GM23248 (cell line): Measurements from ENCODE around the gene ACTN1.

Experiments used
- EZH2 ChIP-seq: fragments of 200-600 bp; sonication (generic); IDR thresholded peaks from 2 replicates; pipeline ENCODE4 v1.6.1; 2018; ENCODE audit warnings: antibody characterized with exemption, mild to moderate bottlenecking; ENCODE audit not compliant: insufficient read depth, poor library complexity, severe bottlenecking
- EZH2phosphoT487 ChIP-seq: fragments of 200-600 bp; sonication (generic); IDR thresholded peaks from 2 replicates; pipeline ENCODE4 v1.6.1; 2018; ENCODE audit warnings: antibody characterized with exemption, moderate library complexity, mild to moderate bottlenecking, low read depth; ENCODE audit not compliant: insufficient read depth

DNA sequence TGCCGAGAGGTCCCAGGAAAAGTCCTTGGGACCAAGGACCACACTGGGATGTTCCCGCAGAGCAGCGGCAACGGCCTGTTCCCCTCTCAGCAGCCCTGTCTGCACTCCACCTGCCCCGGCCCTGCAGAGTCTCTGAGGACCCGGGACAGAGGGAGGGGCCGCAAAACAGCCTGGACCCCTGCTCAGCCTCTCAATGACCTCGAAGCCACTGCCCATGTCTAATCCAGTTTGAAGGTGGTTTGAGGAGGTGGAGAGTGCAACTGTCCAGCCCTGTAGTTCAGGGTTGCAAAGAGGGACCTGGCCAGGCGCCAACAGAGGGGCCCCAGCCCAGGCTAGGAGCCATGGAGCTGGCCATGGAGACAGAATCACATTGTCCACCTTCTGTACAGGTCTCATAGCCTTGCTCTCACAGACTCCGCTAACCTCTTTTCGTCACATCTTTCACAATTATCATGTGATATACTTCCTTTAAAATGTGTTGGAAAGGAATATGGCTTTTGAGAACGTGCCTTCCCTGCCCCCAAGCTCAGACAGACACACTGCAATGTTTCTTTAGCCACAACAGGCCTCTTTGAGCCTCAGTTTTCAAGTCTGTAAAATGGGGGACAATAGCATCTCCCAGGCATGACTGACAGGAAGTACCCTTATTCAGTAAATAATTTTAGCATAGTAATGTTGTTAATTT, 49.3 kb downstream of the ACTN1 start:
- TF ChIP-seq EZH2phosphoT487 (no peak), EZH2 (no peak)
